ENCODE results near the gene CRADD. TPM values are rescaled to one million over a fixed set of nuclear protein-coding genes. Genes with fewer than 3 reads are reported as not detected.

The CRADD gene
- total RNA-seq (2013; cell fraction: nucleolus; rRNA removed): 30.4 and 37.8 TPM in 2 replicates
- total RNA-seq (2014; rRNA removed) (9.3 and 13.6 TPM in 2 replicates), total RNA-seq (2014; rRNA removed; fragmentation: Illumina TruSeq; extraction: Trizol) (8.2 and 8.6 TPM in 2 replicates), total RNA-seq (2021) (8.4 and 8.8 TPM in 2 replicates), polyA plus RNA-seq (2011; rRNA removed) (15.5 and 16.0 TPM in 2 replicates), polyA plus RNA-seq (2014; fragmentation: Illumina TruSeq; extraction: Trizol) (11.4 and 12.7 TPM in 2 replicates), polyA plus RNA-seq (2014; fragmentation: Nextera tagmentation; extraction: Ambion mirVana) (1 to 10 TPM; 7.6 to 8.8 TPM), polyA plus RNA-seq (2014; rRNA removed) (10.5 and 12.2 TPM in 2 replicates), polyA plus RNA-seq (2016; fragmentation: Nextera tagmentation; extraction: Ambion mirVana) (10 to 100 TPM; 12.0 to 13.2 TPM), polyA minus RNA-seq (2011; rRNA and poly(A)+ RNA removed) (12.2 and 14.3 TPM in 2 replicates), Bru-seq, nascent RNA (percentile 55 among the genes with signal in this experiment), BruChase-seq, experiment 1, labeled RNA remaining after a 6-hour chase (percentile 65 among the genes with signal in this experiment), BruChase-seq, experiment 2, labeled RNA remaining after a 2-hour chase (percentile 66 among the genes with signal in this experiment)
- polyA plus RNA-seq (2011; ENCODE audit: low read depth): 4.9 TPM
- polyA plus RNA-seq (2011; cell fraction: cytosol; rRNA removed): 20.6 and 21.9 TPM in 2 replicates
- 12.0 and 12.6 TPM in 2 replicates for polyA plus RNA-seq (2011; cell fraction: nucleus; rRNA removed)
- 7.9 and 9.7 TPM in 2 replicates for polyA plus RNA-seq (2012)
- 3.3 and 4.4 TPM in 2 replicates for polyA minus RNA-seq (2011; cell fraction: cytosol; rRNA and poly(A)+ RNA removed)
- polyA minus RNA-seq (2011; cell fraction: nucleus; rRNA and poly(A)+ RNA removed): 9.7 and 13.5 TPM in 2 replicates
- long read RNA-seq, experiment 1, transcript CRADD-201 (3 exons, 1,169 nt): major isoform, 9 of 12 reads
- long read RNA-seq, experiment 1, partial matches to known transcripts: 1 of 12 reads
- long read RNA-seq, experiment 1, other reads (novel, unspliced or antisense): 2 of 12 reads
- long read RNA-seq, experiment 2, transcript CRADD-201 (3 exons, 1,169 nt): major isoform, 77 of 88 reads
- long read RNA-seq, experiment 2, partial matches to known transcripts: 1 of 88 reads
- long read RNA-seq, experiment 2, other reads (novel, unspliced or antisense): 10 of 88 reads

DNA sequence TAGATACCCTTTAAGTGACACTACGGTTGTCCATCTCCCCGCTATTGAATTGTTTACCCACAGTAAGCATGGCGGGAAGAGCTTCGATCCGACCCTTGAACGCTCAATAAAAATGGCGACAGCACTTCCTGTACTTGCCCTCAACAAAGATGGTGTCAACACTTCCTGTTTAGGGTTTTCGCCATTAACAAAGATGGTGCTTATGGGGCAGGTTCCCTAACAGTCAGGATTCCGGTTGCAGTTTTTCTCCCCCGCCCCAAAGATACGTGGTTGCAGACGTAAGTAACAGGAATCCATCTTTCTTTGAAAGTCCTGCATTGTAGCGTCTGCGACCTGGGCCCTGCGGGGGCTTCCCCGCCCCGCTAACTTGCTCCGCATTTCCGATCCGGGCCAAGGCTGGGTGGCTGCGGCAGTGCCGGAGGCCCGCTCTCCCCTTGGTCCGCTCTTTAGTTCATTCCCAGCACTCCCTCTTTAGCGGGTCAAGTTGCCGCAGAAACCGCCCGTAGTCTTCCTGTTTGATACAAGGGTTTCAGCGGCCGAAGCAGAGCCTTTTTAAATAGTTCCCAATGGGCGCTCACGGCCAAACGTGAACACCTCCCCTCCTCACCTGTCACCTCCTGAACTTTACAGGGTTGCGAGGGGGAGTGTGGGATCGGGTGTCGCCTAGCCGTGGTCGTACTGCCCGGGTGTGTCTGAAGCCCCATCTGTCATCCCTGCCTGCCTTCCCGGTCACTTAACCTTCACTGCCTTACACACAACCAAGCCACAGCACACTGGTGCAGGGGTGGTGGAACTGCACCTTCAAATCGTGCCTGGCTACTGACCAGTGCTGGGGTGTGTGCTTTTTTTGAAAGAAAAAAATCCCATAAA is at the start of gene CRADD:
Gene CRADD, plus strand, starts transcription at position 181 of the 870 bp plus-strand sequence.
- ATAC-seq (peak; percentile 95), FAIRE-seq (peak; percentile 93), DNase-seq (ENCODE audit: low read depth, low spot score) (peak; percentile 99)
- H2AFZ ChIP-seq (ENCODE audit: control insufficient read depth, low read depth, low read length): peak within 1 kb of the TSS; percentile 99
- H3K36me3 ChIP-seq (ENCODE audit: control insufficient read depth in 2 of 2, insufficient read depth in 2 of 2, low read length in 1 of 2): peaks cover 0 to 2% of the 10 kb centered on the region in 2 experiments; a peak in 2 of 4 replicates
- no peaks in the 10 kb centered on the region for H3K27me3 ChIP-seq (replicated peaks in 1 of 2; ENCODE audit: control insufficient read depth in 2 of 2, insufficient read depth in 2 of 2, low read length in 1 of 2)
- TSS peak; percentile 80 for BruUV-seq (replicated peaks)
- H3K4me3 ChIP-seq: peak within 1 kb of the TSS; percentile 73
- ChIA-PET RAD21 (ENCODE audit: unreplicated experiment) (interaction anchor here (1.1 kb wide), 2 partner anchors 53 to 84 kb away, joined by 3 read pairs; no protein-coding TSS in a partner anchor), POLR2A (no interaction called here), CTCF (interaction anchor here (1.2 kb wide), 1 partner anchor 175 kb away, joined by 4 read pairs; no protein-coding TSS in a partner anchor), SMC1A (ENCODE audit: uncharacterized antibody, unreplicated experiment) (interaction anchor here (1.7 kb wide), 1 partner anchor 9 kb away, joined by 5 read pairs; no protein-coding TSS in a partner anchor)
- peak within 1 kb of the TSS; percentile 85 for H3K4me2 ChIP-seq (ENCODE audit: control insufficient read depth, insufficient read depth)
- in situ Hi-C loops (cut with MboI): no loop called here
- peak within 1 kb of the TSS; percentile 87 for H3K9ac ChIP-seq (ENCODE audit: control insufficient read depth, insufficient read depth, low read length)
- no peaks in the 10 kb centered on the region; the same call in 1 of the 2 replicates for H3K79me2 ChIP-seq (ENCODE audit: control insufficient read depth, insufficient read depth, low read length)
- no peaks in the 10 kb centered on the region for H4K20me1 ChIP-seq (ENCODE audit: control insufficient read depth, insufficient read depth)
- peaks cover 10% of the 10 kb centered on the region for H3K4me1 ChIP-seq (ENCODE audit: control insufficient read depth, insufficient read depth, low read length)
- under 1% methylated on average over 41 of the region's 41 CpGs for WGBS (ENCODE audit: insufficient coverage, insufficient replicate concordance, low lambda C conversion rate, missing lambda C conversion rate)
- peak within 1 kb of the TSS; percentile 86 for H3K27ac ChIP-seq (ENCODE audit: control insufficient read depth, insufficient read depth)
- intact Hi-C loops (cut with micrococcal nuclease; ENCODE audit: unreplicated experiment): loop anchor here (1.0 to 10.0 kb wide), 4 partner anchors 85 to 1327 kb away; partner anchors contain the start of gene NDUFA12
- H3K9me3 ChIP-seq (replicated peaks; ENCODE audit: control insufficient read depth, insufficient read depth, low read length): no peaks in the 10 kb centered on the region; the same call in 2 of the 3 replicates
- TF ChIP-seq, protein P1, sequence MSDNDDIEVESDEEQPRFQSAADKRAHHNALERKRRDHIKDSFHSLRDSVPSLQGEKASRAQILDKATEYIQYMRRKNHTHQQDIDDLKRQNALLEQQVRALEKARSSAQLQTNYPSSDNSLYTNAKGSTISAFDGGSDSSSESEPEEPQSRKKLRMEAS (IDR thresholded peaks at IDR 0.05; ENCODE audit: low read depth, low read length): no peak
- TF ChIP-seq IKZF2 (IDR thresholded peaks at IDR 0.05): peak; percentile 30 to 67; a peak in 2 of 4 replicates
- peak; percentile 66 for TF ChIP-seq NR2F1 (conservative IDR thresholded peaks at IDR 0.05)
- peak; percentile 86 for TF ChIP-seq SPI1 (IDR thresholded peaks at IDR 0.05; ENCODE audit: borderline replicate concordance, insufficient read depth, low read depth, low read length)
- TF ChIP-seq, protein P2, sequence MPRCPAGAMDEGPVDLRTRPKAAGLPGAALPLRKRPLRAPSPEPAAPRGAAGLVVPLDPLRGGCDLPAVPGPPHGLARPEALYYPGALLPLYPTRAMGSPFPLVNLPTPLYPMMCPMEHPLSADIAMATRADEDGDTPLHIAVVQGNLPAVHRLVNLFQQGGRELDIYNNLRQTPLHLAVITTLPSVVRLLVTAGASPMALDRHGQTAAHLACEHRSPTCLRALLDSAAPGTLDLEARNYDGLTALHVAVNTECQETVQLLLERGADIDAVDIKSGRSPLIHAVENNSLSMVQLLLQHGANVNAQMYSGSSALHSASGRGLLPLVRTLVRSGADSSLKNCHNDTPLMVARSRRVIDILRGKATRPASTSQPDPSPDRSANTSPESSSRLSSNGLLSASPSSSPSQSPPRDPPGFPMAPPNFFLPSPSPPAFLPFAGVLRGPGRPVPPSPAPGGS (IDR thresholded peaks at IDR 0.05; ENCODE audit: borderline replicate concordance, insufficient read depth, low read depth, low read length, poor library complexity, severe bottlenecking): peak; percentile 21
- peak; percentile 87; the same call in 1 of the 2 replicates for TF ChIP-seq TAF1 (IDR thresholded peaks at IDR 0.05; ENCODE audit: borderline replicate concordance, low read depth, low read length)
- TF ChIP-seq, protein P3, sequence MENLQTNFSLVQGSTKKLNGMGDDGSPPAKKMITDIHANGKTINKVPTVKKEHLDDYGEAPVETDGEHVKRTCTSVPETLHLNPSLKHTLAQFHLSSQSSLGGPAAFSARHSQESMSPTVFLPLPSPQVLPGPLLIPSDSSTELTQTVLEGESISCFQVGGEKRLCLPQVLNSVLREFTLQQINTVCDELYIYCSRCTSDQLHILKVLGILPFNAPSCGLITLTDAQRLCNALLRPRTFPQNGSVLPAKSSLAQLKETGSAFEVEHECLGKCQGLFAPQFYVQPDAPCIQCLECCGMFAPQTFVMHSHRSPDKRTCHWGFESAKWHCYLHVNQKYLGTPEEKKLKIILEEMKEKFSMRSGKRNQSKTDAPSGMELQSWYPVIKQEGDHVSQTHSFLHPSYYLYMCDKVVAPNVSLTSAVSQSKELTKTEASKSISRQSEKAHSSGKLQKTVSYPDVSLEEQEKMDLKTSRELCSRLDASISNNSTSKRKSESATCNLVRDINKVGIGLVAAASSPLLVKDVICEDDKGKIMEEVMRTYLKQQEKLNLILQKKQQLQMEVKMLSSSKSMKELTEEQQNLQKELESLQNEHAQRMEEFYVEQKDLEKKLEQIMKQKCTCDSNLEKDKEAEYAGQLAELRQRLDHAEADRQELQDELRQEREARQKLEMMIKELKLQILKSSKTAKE (IDR thresholded peaks at IDR 0.05; ENCODE audit: low read depth, poor library complexity, severe bottlenecking): peak; percentile 14
- TF ChIP-seq, protein P4, sequence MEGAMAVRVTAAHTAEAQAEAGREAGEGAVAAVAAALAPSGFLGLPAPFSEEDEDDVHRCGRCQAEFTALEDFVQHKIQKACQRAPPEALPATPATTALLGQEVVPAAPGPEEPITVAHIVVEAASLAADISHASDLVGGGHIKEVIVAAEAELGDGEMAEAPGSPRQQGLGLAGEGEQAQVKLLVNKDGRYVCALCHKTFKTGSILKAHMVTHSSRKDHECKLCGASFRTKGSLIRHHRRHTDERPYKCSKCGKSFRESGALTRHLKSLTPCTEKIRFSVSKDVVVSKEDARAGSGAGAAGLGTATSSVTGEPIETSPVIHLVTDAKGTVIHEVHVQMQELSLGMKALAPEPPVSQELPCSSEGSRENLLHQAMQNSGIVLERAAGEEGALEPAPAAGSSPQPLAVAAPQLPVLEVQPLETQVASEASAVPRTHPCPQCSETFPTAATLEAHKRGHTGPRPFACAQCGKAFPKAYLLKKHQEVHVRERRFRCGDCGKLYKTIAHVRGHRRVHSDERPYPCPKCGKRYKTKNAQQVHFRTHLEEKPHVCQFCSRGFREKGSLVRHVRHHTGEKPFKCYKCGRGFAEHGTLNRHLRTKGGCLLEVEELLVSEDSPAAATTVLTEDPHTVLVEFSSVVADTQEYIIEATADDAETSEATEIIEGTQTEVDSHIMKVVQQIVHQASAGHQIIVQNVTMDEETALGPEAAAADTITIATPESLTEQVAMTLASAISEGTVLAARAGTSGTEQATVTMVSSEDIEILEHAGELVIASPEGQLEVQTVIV (IDR thresholded peaks at IDR 0.05; ENCODE audit: borderline replicate concordance, partially characterized antibody): peak; percentile 56
- TF ChIP-seq RAD21 (IDR thresholded peaks at IDR 0.05; ENCODE audit: insufficient read depth, low read depth, low read length): no peak

Measured in GM12878 (cell line).